Fibroblast of mammary gland (primary cell): Measurements from ENCODE around the gene BRI3BP.
A peak's percentile ranks its signal among the peaks of the same experiment; 100 is the strongest.

ENCODE experiments used
- DNase-seq: peaks from one replicate; pipeline ENCODE4 v3.0.0-alpha.2; 2010; ENCODE audit warnings: low read depth
- H3K4me3 ChIP-seq: 2 replicates; pipeline ENCODE4 v1.5.1; 2011; ENCODE audit warnings: low read depth, mild to moderate bottlenecking, low read length, moderate library complexity; ENCODE audit not compliant: control insufficient read depth
- CTCF ChIP-seq: conservative IDR thresholded peaks from 2 replicates; pipeline ENCODE4 v1.5.1; 2011; ENCODE audit warnings: low read depth, low read length, inconsistent platforms; ENCODE audit not compliant: control insufficient read depth, insufficient read depth

BRI3BP gene

GRCh38 chr12:125079084-125079483, 85.6 kb downstream of the BRI3BP start:
- TF ChIP-seq CTCF: no peak
- H3K4me3 ChIP-seq: no peak overlapping the region
- no peak for DNase-seq

- peak; percentile 71 for DNase-seq
- no peak overlapping the region for H3K4me3 ChIP-seq
- TF ChIP-seq CTCF: no peak
These were observed 86.5 kb downstream of the BRI3BP start for GRCh38 chr12:125079648-125080645.
